Measurements from ENCODE around the gene GCN1.

The GCN1 gene

DNA sequence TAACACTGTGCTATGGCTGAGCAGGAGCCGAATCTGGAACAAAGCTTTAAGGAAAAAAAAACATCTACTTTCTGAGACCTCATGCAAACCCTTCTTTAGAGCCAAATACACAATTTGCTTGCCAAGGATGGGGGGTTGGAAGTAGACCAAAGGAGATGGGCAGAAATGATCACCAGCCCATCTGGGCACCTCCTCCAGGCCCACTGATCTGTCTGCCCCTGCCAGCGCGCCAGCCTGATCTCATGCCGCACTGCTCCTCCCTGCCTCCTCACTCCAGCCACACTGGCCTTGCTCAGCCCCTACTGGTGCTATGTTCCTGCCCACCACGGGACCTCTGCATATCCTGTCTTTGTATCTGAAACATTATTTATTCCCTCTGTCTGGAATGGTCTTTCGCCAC, 53.2 kb downstream of the GCN1 start:
- DNase-seq = no peak

DNA sequence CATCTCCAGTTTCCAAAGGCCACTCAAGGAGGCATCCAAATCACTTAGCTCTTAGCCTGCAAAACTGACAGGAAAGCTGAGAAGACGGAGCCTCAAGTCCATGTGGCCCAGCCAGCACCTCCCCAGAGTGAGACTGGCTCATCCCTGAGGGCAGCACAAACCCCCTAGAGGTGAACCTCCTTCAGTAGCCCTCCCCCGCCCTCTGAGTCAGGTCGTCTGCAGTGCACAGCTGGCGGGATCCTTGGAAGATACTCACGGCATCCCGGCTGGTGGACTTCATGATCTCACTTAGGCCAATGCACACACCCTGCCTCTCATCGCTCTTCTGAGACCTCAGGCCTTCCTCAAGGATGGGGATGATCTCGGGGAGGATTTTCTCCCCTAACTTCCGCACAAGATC, 53.9 kb downstream of the GCN1 start:
- DNase-seq = no peak

DNA sequence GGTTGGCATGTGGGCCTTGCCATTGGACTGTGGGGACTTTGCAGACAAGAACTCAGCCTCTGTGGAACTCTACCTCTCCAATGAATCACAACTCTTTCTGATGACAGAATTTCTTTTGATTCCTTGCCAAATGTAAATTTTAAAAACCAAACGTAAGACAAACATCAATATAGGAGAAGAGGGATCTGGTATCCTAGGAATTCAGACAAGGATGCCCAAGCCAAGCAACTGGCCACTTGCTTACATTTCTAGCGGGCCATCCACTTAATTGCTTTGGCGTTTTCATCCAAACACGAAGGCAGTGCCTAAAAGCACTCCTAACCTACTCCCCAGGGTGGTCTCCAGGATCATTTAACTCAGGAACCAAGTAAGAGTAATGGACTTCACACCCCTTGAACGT, 54.6 kb downstream of the GCN1 start:
- no peak for DNase-seq

DNA sequence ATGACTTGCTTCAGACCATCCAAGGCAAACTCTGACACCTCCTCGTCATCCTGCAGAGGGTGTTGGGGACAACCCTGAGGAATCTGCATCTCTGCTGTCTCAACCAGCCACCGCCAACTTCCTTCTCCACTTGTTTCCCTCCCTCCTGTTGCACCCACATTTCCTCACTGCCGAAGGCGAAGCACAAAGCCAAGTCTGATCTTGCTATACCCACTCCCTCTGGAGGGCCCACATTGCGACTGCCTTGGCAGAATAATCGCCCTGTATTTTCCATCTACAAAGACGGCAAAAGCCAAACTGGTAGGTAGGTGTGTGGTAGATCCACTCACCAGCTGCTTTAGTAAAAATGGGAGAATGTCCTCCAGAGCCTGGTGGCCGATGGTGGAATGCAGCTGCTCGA, 56.1 kb downstream of the GCN1 start:
- DNase-seq = no peak

DNA sequence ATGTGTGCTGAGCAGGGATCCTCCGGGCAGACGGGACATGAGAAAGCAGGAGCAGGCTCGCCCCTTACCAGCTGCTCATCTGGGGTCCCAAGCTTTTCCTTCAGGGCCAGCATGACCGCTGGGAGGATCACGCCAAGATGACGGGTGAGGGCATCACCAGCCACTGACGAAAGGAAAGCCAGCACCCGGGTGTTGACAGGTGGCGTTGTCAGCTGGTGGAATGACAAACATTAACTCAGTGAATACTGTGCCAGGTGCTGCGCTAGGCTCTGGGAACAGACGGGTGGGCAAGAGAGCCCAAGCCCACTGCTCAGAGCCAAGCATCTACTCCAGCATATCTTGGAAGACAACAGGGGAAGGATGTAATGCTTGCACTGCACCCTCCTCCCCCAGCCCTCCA, 56.7 kb downstream of the GCN1 start:
- no peak for DNase-seq

DNA sequence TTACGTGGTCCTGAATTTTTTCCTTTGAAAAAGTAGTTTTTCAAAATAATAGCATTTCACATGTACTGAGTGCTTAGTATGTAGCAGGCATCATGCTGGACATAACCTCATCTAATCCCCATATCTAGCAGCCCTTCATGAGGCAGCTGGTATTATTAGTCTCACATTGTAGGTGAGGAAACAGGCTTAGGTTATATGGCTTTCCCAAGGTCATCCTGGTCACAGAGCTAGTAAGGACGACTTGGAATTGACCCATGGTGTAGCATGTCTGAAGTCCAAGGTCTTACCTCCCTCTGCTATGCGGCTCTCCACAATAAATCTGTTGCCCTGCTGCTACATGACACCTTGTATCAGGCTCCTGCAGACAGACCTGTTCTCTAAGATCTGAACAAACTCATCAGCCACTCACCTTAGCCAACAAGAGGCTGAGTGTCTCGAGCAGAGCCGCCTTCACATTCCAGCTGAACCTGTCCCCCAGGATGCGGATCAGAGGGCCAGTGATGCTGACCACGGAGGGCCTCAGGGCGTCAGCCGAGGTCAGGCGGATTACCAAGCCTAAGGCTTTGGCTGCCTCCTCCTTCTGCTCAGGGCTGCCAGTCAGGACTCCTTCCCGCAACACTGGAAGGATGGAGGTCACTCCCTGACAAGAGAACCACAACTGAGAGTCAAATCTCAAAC, 58.3 kb downstream of the GCN1 start:
- DNase-seq = no peak

DNA sequence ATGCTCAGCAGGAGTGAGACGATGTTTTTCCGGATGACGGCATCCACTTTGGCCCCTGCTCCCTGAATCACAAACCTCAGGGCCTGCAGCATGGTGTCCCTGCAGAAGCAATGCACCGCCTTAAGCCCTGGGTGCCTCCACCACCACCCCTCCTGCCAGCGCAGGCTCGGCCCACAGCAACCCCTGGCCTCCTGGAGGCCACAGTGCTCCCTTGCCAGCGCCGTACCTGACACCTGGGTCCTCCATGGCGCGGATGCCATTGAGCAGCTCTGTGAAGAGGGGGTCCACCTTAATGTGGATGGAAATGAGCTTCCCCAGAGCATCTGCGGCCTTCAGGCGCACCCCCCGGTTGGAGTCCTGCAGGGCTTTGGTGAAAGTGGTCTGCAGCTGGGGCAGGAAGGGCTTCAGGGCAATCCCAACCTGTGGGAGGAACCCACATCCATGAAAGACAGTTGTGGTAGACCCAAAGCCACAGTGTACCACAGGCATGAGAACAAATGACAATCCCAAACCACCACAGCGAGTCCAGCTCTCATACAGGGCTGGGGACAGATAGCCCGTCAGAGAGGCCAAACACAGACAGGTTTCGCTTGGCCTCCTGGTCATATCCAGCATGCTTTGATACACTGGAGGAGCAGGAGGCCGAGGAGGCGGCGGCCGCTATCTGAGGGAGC, 60.1 kb downstream of the GCN1 start:
- DNase-seq = no peak

DNA sequence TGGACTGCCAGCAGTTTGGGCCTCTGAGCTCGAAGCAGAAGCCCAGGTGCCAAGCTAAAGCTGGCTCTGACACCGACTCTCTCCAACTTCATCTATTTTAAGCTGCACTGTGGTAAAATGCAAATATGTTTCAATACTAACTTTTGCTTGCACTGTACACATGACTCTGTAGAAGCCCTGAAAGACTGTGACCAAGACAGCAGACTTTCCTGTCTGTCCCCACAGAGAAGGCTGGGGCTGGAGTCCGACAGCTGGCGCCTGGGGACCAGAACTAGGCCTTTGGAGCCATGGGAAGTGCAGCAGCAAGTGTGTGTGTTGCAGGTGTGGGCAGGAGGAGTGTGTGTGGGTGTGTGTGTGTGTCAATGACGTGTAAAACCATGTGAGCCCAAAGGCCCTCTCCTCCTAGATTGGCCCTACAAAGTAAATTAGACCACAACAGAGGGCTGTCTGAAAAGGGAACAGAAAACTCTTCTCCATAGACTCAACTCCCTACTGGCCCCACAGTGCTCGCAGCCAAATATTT, 61.6 kb downstream of the GCN1 start:
- DNase-seq = no peak

DNA sequence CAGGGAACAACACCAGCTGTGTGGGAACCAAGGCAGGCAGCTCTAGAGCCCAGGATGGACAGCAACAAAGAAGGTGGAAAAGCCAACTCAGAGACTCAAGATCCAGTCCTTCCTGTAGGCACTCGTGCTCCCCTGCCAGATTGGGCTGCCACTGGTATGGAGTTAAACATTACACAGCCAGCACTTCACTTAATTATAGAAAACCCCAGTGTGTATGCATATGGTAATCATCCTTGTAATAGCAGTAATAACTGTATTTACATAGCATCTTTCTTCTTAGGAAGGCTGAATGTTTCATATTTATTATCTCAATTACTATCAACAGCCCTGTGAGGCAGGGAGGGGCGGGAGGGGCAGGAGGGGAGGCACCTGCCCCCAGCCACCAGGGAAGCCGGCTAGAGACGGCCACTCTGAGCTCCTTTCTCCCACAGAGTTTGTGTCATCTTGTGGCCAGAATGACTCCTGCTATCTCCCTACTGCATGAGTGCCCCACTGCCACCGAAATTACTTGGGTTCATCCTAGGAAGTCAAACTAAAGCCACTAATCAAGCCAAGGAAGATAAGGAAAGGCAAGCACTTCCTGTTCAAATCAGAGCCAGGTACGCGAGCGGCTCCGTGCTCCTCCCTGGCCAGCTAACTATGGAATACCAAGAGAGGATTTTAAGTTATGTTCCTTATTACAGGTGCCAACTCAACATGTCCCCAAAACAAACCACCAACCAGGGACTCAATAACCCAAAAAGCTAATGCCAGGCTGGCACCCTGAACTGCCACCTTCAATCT, 62.3 kb downstream of the GCN1 start:
- no peak for DNase-seq

DNA sequence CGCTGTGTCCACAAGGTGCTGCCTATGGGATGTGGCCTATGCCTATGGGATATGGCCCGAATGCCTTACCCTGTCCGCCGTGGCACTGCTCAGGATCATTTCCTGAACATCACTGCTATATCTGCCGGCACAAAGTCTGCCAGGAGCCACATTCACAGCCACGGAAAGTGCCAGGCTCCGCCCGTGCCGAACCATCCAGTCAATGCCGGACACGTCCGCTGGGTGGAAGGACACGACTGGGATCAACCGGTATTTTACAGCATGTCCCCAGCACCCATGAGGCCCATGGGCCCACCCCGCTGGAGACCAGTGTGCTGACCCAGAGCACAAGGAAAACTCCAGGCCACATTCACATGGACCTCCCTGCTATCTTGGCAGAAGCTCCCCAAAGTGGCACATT, 63.4 kb downstream of the GCN1 start:
- no peak for DNase-seq

DNA sequence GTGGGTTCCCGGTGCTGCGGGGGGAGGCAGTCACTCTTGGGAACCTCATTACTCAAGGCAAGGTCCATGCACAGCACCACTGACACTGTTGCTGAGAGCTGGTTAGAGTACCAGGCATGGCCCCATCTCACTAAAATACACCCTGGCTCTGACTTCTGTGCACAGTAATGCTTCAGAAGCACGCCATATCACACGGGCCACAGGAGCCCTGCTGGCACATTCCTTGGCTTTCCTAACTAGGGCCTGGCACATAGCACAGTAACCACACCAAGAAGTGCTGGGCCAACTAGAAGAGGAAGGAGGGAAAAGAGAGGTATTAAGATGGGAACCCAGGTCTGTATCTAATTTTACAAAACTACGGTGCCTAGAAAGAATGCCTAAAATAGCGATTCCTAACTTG, 64.5 kb downstream of the GCN1 start:
- DNase-seq = no peak

DNA sequence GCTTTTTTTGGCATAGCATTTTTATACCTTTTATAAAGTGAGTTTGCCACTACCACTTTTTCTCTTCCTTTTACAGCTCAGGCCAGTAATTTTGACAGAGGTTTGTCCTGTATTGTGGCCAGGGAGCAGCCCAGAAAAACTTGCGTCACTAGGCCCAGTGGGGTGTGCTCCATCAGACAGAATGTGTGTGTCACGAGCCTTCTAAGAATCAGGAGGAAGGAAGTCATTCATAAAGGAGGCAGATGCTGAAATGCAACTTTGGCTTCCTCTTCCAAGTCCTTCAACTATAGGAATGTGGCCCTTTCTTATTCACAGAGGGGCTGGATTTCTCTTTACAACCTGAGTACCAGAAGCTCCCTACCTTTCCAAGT, 67.9 kb downstream of the GCN1 start:
- peak; percentile 48 for DNase-seq

DNA sequence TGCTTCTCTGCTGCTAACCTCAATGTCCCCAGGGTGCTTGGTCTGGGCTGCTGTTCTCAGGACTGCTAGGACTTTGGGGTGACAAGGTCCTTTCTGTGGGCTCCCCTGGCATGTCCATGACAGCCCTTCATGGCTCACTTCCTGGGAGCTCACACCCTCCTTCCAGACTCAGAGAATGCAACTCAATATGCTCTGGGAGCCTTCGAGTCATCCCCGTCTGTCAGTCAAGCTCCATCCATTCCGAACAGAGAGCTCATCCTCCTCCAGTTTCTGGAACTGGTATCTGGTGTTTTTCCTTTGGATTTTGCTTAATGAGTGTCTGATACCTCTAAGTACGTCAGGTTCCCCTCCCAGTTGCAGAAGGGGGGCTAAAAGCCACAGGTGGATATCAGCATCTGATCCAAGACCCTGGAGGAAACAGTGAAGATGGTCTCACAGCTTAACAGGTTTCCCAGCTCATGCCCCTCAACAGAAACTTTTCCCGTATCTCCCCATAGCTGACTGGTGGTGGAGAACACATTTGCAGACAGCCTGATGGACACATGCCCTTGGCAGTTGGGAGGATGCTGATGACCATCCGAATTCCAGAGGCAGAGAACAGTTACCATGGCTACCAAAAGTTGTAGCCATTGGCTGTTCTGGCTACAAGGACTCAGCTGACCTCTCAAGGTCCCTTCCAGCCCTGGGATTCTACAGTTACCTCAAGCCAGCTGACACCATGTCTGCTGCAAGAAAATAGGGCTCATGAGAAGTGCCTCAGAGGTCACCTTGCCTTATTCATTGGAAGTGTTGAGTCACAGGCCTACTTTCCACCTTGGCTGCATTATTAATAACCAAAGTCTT, 68.5 kb downstream of the GCN1 start:
- DNase-seq = no peak

DNA sequence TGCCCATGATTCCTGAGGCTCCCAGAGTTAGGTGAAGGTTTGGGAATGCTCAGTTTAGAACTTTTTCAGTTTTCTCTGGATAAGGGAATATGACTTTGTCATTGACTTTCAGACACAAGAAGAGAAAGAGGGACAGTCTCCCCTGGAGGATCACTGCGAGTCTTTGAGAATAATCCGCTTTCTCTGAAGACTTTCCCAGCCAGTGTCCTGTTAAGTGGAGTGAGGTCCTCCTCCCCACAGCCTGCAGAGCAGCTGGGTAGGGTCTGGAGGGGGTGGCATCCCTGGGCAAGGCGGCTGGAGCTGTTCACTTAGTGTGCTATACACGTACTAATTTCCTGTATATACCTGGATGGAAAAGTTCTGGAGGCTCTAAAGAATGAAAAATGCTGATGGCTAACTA, 69.5 kb downstream of the GCN1 start:
- no peak for DNase-seq

DNA sequence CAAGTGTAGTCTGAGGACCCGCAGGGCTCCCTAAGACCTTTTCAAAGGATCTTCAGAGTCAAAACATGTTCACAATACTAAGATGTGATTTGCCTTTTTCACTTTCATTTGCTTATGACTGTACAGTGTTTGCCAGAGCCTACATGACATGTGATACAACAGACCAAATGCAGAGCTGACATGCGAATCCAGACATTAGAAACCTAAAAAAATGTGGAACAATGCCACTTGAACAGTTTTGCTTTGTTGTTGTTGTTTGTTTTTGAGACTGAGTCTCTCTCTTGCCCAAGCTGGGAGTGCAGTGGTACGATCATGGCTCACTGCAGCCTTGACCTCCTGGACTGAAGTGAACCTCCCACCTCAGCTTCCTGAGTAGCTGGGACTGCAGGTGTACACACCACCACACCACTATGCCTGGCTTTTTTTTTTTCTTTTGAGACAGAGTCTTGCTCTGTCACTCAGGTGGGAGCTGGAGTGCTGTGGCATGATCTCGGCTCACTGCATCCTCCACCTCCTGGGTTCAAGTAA, 72.7 kb downstream of the GCN1 start:
- DNase-seq = no peak

DNA sequence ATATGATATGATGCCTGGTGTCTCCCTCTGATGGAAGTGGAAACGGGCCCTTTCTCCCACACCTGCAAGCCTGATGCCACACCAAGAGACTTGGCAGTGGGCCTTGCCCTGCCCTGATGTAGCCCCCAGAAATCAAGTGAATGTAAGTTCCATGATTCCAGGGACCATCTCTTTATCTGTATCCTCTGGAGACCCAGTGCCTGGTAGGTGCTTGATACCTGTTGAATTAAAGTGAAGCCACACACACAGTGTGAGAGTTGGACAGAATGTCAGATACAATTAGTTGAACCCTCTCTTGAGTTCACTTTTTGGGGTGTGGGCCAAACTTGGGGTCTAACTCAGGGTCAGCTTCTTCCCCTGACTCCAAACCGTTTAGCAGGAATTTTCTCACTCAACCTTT, 73.2 kb downstream of the GCN1 start:
- DNase-seq = no peak

DNA sequence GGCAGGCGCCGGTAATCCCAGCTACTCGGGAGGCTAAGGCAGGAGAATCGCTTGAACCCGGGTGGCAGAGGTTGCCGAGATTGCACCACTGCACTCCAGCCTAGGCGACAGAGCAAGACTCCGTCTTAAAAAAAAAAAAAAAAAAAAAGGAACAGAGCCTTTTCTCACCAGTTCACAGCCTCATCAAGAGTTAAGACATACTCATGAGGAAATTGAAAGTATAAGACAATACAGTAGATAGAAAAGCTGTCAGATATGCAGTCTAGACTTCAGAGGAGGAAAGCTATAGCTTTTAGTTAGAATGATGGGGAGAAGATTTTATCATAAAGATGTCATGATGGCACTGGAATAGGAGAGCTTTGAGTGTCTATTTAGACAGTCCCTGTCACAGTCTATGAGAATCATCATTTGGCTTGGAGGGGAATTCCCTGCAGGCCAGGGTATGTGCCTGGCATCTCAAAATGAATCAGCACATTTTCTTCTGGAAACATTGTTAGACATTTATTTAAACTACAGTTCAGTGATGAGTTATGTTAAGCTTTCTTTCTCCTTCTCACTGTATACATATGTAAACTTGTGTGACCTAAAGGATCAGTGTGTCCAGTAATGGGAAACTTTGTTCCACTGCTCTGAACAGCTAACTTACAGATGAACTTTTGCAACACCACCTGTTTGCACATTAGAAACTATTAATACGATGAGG, 75.1 kb downstream of the GCN1 start:
- DNase-seq = peak; percentile 45

DNA sequence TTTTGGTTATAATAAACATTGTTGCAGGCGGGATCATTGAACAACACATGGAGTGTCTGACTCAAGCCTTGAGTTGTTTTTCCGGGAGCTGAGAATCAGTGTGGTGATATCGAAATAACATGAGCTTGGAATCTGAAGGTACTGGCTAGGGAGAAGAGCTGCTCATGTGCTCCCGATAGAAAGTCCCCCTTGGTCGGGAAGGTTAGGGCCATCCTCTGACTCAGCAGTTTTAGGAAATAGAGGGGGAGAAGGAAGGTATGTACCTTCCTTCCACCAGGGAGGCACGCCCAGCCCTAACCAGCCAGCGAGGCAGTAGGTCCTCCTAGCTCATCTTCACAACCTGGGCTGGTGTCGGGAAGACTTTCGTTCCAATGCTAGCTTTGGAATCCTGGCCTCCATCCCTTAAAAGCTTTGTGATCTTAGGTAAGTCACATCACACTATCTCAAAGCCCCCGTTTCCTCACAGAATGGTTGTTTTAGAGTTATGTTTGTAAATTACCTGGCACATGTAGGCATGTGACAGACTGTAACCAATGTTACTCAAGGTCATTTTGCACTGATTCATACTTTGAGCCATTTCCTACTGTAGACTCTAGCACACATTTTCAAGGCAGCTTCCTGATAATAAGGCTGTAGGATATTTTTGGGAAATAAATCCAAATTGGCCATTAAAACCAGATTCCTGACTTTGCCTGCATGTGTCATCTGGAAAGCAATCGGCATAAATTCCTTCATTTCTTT, 76.0 kb downstream of the GCN1 start:
- no peak for DNase-seq

DNA sequence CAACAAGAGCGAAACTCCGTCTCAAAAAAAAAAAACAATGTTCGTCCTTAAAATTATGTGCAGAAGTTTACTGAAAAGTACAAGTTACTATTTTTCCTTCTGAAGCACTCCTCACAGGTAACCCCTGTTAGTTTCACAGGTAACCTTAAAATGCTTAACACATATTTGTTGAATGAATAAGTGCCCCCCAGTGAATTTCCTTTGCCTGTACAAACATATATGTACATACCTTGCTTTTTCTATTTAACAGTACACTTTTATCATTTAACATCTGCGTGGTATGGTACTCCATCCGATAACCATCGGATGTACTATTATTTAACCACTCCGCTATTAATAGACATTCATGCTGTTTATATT, 76.6 kb downstream of the GCN1 start:
- DNase-seq = no peak

DNA sequence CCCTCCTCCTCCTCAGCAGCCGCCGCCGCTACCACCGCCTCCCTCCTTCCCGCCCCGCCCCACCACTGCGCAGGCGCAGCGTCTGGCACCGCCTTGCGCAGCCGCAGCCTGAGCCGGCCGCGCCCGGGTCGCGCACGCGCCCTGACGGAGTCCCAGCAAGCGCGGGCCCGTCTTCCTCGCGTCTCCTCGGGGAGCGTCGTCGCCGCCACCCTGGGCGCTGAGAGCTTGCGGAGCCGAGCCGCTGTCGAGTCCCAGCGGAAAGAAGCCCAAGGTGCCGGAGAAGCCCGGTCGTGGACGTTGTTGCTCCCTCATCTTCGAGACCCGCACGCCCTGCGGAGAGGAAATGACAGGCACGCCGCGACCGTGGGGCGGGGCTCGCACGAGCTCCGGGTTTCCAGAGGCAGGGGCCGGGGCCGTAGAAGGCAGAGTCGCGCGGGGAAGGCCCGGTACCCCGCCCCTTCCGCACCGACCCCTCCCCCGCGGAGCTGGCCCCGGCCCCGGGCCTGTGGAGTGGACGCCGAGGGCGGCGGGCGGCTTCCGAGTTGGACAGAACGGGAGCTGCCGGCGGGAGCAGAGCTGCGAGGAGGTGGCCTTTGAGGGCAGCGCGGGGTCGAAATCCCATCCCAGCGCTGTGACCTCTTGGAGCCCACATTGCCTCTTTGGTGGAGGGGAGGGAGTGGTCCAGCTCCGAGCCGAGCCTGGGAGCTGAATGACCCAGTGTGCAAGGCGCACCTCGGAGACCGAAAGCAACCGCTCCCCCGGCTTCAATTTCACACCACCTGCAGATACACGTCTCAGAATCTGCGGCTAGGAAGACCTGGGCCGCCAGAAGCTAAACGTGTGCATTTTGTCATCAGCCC, 77.5 kb downstream of the GCN1 start:
- DNase-seq = peak; percentile 99

DNA sequence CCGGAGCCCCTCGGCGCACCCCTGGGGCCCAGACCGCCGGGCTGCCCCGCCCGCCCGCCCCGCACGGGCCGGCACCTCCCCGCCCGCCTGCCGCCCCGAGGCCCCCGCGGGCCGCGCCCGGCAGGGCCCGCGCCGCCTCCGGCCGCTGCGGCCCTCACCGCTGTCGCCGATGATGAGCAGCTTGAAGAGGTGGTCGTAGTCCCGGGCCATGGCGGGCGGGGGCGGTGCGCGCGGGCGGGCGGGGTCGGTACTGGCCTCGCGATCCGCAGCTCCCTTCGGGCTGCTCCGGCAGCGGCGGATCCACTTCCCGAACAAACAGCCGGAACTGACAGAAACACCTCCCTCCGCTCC, 78.1 kb downstream of the GCN1 start, which contains the start of gene RAB35:
RAB35 (minus strand) TSS at position 313 of the 351 bp plus-strand sequence; CDS start at position 210, 103 bp downstream.
- DNase-seq = no peak
